K562 treated with DMSO at 1 percent for 4 hours (cell line): ENCODE results near the gene KLK8. TPM values are rescaled to one million over a fixed set of nuclear protein-coding genes. Genes with fewer than 3 reads are reported as not detected.

Experiments used
- total RNA-seq: library from RNA; unstranded; fragments of 300-600 nt; gene quantifications from 2 replicates; pipeline ENCODE4 v1.2.3, GENCODE V29; 2022; ENCODE audit not compliant: insufficient read depth

KLK8 gene
- not detected in 2 replicates for total RNA-seq

GRCh38 chr19:51001515-51001914 lies at the start of gene KLK8:
TSS of gene KLK8 (minus strand) at chr19:51001604. CDS start at chr19:51001167, 437 bp downstream.

GRCh38 chr19:51034704-51035103 lies 33.3 kb upstream of the KLK8 start, which contains the start of gene KLK12:
TSS of gene KLK12 (minus strand) at chr19:51035002. CDS start at chr19:51034621, 381 bp downstream.

DNA sequence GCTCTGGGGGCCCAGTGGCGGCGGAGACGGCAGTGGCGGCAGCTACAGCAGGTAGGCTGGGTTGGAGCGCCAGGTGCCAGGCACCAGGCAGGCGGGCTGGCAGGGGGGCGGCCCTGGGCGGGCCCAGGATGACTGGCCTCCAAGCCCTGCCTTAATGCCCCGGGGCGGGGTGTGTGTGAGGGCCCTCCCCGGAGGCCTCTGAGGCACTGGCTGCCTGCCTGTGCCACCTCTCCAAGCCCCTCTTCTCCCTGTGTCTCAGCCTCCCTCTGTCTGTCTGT lies 25.1 kb upstream of the KLK8 start, which contains the start of gene KLK11:
KLK11 (minus strand) TSS at position 63 of the 278 bp plus-strand sequence. CDS start 985 bp downstream, outside the sequence.

GRCh38 chr19:51019544-51019925 lies 18.1 kb upstream of the KLK8 start, which contains the start of gene KLK10:
TSS of gene KLK10 (minus strand) at chr19:51019709. CDS start at chr19:51019130, 579 bp downstream.

GRCh38 chr19:50983625-50984292 lies 17.6 kb downstream of the KLK8 start, which contains the start of gene KLK7:
TSS of gene KLK7 (minus strand) at chr19:50983917. CDS start at chr19:50982399, 1,518 bp downstream.

DNA sequence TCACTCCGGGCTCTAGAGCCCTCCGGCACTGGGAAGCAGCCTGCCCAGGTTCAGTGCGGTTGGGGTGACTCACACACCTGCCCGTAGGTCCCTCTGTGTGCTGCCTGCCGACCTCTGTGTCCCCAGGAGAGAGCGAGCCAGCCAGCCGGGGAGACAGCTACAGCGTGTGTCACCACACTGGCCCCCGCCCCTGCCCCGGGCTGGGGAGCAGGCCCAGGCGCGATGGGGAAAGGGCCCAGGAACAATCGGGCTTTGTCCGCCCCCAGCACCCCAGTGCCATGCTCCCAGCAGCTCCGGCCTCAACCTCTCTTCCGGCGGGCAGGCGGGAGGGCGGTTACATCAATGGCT lies 32.0 kb downstream of the KLK8 start, which contains the start of gene KLK6:
KLK6 (minus strand) TSS at position 179 of the 348 bp plus-strand sequence. CDS start 1,487 bp downstream, outside the sequence.

GRCh38 chr19:50952910-50953309 lies 48.5 kb downstream of the KLK8 start, which contains the start of gene KLK5:
TSS of gene KLK5 (minus strand) at chr19:50953038. CDS start at chr19:50952657, 381 bp downstream.

Other genes with a start within 250 kb of the KLK8 start
- not detected in 2 replicates for gene GPR32, start 231.1 kb downstream of the KLK8 start, total RNA-seq
- not detected in 2 replicates for gene ACP4, start 211.2 kb downstream of the KLK8 start, total RNA-seq
- gene KLK1, start 177.8 kb downstream of the KLK8 start, total RNA-seq: 26.3 and 28.8 TPM in 2 replicates
- gene KLK15, start 168.0 kb downstream of the KLK8 start, total RNA-seq: not detected in 2 replicates
- gene KLK3, start 146.7 kb downstream of the KLK8 start, total RNA-seq: not detected in 2 replicates
- not detected in 2 replicates for gene KLK2, start 128.2 kb downstream of the KLK8 start, total RNA-seq
- not detected in 2 replicates for gene KLK4, start 90.2 kb downstream of the KLK8 start, total RNA-seq
- not detected in 2 replicates for gene KLK5, start 48.6 kb downstream of the KLK8 start, total RNA-seq
- gene KLK6, start 32.0 kb downstream of the KLK8 start, total RNA-seq: not detected in 2 replicates
- gene KLK7, start 17.7 kb downstream of the KLK8 start, total RNA-seq: not detected in 2 replicates
- gene KLK10, start 18.1 kb upstream of the KLK8 start, total RNA-seq: not detected in 2 replicates
- not detected in 2 replicates for gene KLK11, start 25.0 kb upstream of the KLK8 start, total RNA-seq
- not detected in 2 replicates for gene KLK12, start 33.4 kb upstream of the KLK8 start, total RNA-seq
- 2.8 TPM in 1 of 2 replicates, not detected in the other for gene KLK13, start 63.5 kb upstream of the KLK8 start, total RNA-seq
- gene KLK14, start 81.3 kb upstream of the KLK8 start, total RNA-seq: not detected in 2 replicates
- 13.2 and 13.3 TPM in 2 replicates for gene CTU1, start 106.8 kb upstream of the KLK8 start, total RNA-seq
- 0.52 TPM in 1 of 2 replicates, not detected in the other for gene SIGLEC9, start 123.3 kb upstream of the KLK8 start, total RNA-seq
- 0.48 TPM in 1 of 2 replicates, not detected in the other for gene SIGLEC7, start 140.7 kb upstream of the KLK8 start, total RNA-seq
- gene CD33, start 223.5 kb upstream of the KLK8 start, total RNA-seq: 58.9 and 71.8 TPM in 2 replicates
- gene SIGLECL1, start 249.5 kb upstream of the KLK8 start, total RNA-seq: not detected in 2 replicates